GM21390 (cell line): ENCODE results near the gene KAT14.
"Not testable (repeated sequence)": the region's sequence is repeated elsewhere in the genome, so short reads cannot be mapped to it uniquely, and the experiment has no call there.

Experiments used
- ATAC-seq: cut with Tn5 transposase; IDR thresholded peaks from one replicate; pipeline ENCODE4 v1.9.1; 2021; ENCODE audit not compliant: unreplicated experiment

The KAT14 gene

DNA sequence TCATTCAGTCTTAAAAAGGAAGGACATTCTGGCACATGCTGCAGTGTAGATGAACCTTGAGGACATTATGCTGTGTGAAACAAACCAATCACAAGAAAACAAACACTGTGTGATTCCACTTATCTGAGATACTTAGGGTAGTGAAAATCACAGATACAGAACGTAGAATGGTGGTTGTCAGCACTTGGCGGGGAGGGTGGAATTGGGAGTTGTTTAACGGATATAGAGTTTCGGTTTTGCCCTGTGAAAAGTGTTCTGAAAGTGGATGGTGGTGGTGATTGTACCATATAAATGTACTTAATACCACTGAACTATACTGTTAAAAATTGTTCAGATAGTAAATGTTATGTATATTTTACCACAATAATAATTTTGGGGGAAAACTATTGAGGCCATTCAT, 18.4 kb downstream of the KAT14 start:
- no peak for ATAC-seq

- no peak for ATAC-seq
Observed at GRCh38 chr20:18164356-18164755, 26.7 kb downstream of the KAT14 start.

DNA sequence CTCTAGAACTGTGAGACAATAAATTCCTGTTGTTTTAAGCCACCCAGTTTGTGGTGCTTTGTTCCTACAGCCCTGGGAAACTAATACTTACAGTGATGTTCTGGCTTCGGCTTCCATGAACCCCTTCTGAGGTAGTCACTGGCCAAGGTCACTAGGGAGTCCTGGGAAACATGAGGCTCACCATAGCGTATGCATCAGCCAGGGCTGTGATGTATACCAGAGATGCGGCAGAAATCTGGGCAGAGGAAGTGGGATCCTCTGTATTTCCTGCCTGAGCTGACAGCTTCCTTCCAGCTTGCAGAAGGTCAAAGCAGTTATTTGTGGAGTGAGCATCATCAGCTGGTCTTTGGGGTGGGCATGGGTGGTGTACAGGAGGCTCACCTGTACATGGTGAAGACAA, 27.9 kb downstream of the KAT14 start:
- ATAC-seq: no peak

DNA sequence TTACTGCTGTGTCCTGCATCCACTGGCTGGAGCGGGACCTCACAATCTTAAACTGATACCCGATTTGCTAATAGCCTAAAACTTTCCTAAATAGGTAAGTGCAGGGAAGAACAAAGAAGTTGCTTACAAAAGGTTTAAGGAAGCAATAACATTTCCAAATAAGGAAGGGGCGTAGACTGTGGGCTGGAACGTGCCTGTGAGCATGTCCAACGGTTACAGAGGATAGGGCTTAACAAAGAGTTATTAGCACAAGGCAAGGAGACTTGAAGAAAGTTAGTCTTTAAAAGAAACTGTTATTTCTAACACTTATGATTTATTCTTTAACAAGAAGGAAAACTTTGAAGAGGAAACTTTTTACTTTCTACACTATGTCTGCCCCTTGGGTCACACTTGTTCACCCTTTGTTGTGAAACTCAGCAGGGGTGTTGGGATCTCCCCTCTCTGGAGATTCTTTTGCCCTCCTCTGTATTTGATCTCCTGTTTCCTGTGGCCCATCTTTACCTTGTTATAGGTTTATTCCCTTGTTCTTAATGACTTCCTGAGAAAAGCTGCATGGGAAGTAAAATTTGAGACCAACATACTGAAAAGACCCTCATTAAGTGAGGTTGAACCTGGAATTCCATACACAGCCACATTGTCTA, 28.7 kb downstream of the KAT14 start:
- ATAC-seq: no peak

GRCh38 chr20:18166950-18167349, 29.3 kb downstream of the KAT14 start:
- ATAC-seq: no peak

DNA sequence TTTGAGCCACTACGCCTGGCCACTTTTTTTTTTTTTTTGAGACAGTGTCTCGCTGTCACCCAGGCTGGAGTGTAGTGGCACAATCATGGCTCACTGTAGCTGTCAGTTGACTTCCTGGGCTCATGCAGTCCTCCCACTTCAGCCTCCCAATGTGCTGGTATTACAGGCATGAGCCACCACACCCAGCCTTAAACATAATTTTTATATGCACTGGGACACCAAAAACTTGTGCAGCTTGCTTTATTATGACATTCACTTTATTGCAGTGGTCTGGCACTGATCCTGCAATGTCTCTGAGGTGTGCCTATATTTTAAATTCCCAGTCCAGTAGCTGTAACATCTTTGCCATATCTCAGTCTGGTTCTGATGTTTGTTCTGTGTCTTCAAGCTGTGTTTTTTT, 34.7 kb downstream of the KAT14 start:
- ATAC-seq: no peak

GRCh38 chr20:18174906-18175683, 37.4 kb downstream of the KAT14 start:
- ATAC-seq: no peak

GRCh38 chr20:18176318-18176785, 38.7 kb downstream of the KAT14 start:
- no peak for ATAC-seq

DNA sequence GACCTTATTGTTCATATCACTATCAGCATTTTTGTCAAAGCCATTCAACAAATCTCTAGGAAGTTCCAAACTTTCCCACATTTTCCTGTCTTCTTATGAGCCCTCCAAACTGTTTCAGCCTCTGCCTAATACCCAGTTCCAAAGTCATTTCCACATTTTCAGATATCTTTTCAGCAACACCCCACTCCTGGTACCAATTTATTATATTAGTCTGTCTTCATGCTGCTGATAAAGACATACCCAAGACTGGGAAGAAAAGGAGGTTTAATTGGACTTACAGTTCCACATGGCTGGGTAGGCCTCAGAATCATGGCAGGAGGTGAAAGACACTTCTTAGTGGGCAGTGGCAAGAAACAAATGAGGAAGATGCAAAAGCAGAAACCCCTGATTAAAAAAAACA, 42.7 kb downstream of the KAT14 start:
- ATAC-seq: not testable (repeated sequence)

- ATAC-seq: no peak
Observed at GRCh38 chr20:18180815-18181214, 43.2 kb downstream of the KAT14 start.

DNA sequence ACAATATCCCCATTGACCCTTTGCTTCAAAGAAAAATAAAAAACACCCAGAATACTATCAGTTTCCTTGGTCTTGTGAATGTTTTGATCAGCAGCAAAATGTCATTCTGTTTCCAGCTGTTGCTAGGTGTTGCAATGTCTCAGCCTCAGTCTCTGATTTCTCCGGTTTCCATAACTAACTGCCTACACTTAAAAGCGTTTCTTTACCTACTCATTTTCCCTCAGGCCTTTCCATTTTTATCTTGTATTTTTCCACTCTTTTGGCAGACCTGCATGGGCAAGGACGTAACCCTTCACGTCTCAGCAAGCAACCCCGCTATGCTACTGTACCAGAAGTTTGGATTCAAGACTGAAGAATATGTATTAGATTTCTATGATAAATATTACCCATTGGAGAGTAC, 49.4 kb downstream of the KAT14 start:
- ATAC-seq: no peak

- ATAC-seq: no peak
Observed at GRCh38 chr20:18188434-18188833, 50.8 kb downstream of the KAT14 start.

- ATAC-seq: no peak
Observed at GRCh38 chr20:18190338-18191233, 52.9 kb downstream of the KAT14 start.

DNA sequence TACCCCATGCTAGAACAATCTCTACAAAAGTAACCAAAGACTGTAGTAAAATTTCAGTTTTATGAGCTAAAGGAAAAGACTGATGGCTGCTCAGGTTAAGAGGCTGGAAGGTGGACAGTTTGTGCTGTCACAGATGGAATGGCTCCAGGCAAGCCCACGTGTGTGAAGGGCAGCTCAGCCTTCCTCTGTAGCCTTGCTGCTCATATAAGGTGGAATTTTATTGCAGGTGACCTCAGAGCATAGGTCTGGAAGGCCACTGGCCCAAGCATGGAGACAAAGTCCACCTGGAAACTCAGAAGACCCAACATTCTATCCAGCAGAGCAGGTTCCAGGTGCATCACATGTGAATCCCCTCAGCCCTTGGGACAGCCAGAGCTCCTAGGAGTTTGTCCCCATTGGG, 53.6 kb downstream of the KAT14 start:
- no peak for ATAC-seq

- ATAC-seq: not testable (repeated sequence)
Observed at GRCh38 chr20:18194461-18194860, 56.8 kb downstream of the KAT14 start.

DNA sequence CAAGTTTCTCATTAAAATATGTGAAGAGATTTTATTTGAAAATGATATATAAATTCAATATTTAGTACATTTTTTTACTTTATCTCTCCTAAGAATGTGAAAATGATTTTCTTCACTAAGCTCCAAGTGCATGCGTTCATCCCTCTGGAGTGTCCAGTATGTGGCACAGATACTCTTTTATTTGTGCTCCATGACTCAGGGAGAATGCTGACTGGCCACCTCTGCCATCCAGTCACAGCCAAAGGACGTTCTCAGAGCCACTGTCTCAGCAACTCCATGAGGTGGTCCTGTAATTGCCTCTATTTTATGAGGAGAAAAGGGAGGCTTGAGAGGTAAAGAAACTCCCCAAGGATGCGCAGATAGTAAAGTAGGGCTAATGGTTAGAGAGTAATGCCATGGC, 58.3 kb downstream of the KAT14 start:
- ATAC-seq: no peak

GRCh38 chr20:18197382-18198070, 59.9 kb downstream of the KAT14 start:
- ATAC-seq: no peak

- ATAC-seq: no peak
Observed at GRCh38 chr20:18202966-18203365, 65.3 kb downstream of the KAT14 start.

- ATAC-seq: not testable (repeated sequence)
Observed at GRCh38 chr20:18203700-18204099, 66.0 kb downstream of the KAT14 start.

- no peak for ATAC-seq
Observed at GRCh38 chr20:18213002-18213401, 75.3 kb downstream of the KAT14 start.

DNA sequence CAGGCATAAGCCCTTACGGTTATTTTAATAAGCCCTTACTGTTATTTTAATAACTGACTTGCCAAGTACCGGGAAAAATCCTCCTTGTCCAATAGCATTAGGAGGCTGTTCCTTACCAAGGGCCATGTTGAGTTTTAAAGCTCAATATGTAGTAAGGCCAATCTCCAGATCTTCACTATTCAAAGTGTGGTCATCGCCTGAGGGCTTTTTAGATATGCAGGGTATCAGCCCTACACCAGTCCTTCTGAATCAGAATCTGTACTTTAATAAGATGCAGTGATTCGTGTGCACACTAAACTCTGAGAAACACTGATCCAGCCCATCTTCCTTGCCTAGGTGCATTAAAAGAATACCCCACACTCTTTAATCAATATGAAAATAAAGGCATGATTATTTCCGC, 77.9 kb downstream of the KAT14 start:
- ATAC-seq: no peak
